ENCODE measurements around the gene COL6A1.

Gene COL6A1

GRCh38 chr21:46006547-46007491, 25.2 kb downstream of the COL6A1 start:
- no peak for TF ChIP-seq CTCF (conservative IDR thresholded peaks at IDR 0.05; ENCODE audit: control insufficient read depth, insufficient read depth, low read depth, low read length)
- no peak overlapping the region for H3K4me3 ChIP-seq (ENCODE audit: control insufficient read depth, low read depth, low read length)
- DNase-seq (ENCODE audit: low read depth) = no peak

GRCh38 chr21:46007492-46007868, 25.9 kb downstream of the COL6A1 start:
- no peak for DNase-seq (ENCODE audit: low read depth)
- TF ChIP-seq CTCF (conservative IDR thresholded peaks at IDR 0.05; ENCODE audit: control insufficient read depth, insufficient read depth, low read depth, low read length) = no peak
- H3K4me3 ChIP-seq (ENCODE audit: control insufficient read depth, low read depth, low read length) = no peak overlapping the region

- TF ChIP-seq CTCF (conservative IDR thresholded peaks at IDR 0.05; ENCODE audit: control insufficient read depth, insufficient read depth, low read depth, low read length) = no peak
- H3K4me3 ChIP-seq (ENCODE audit: control insufficient read depth, low read depth, low read length) = no peak overlapping the region
- no peak for DNase-seq (ENCODE audit: low read depth)
These were observed 27.5 kb downstream of the COL6A1 start for GRCh38 chr21:46008893-46009621.

GRCh38 chr21:46009951-46010705, 28.6 kb downstream of the COL6A1 start:
- H3K4me3 ChIP-seq (ENCODE audit: control insufficient read depth, low read depth, low read length) = no peak overlapping the region
- no peak for TF ChIP-seq CTCF (conservative IDR thresholded peaks at IDR 0.05; ENCODE audit: control insufficient read depth, insufficient read depth, low read depth, low read length)
- DNase-seq (ENCODE audit: low read depth) = no peak

- no peak overlapping the region for H3K4me3 ChIP-seq (ENCODE audit: control insufficient read depth, low read depth, low read length)
- DNase-seq (ENCODE audit: low read depth) = no peak
- TF ChIP-seq CTCF (conservative IDR thresholded peaks at IDR 0.05; ENCODE audit: control insufficient read depth, insufficient read depth, low read depth, low read length) = no peak
These were observed 29.8 kb downstream of the COL6A1 start for GRCh38 chr21:46011267-46011967.

GRCh38 chr21:46012154-46012553, 30.6 kb downstream of the COL6A1 start:
- DNase-seq (ENCODE audit: low read depth) = no peak
- no peak overlapping the region for H3K4me3 ChIP-seq (ENCODE audit: control insufficient read depth, low read depth, low read length)
- TF ChIP-seq CTCF (conservative IDR thresholded peaks at IDR 0.05; ENCODE audit: control insufficient read depth, insufficient read depth, low read depth, low read length) = no peak

Data from fibroblast of mammary gland (primary cell).